HG02678 (cell line): Measurements from ENCODE around the gene CARD6.
"Not testable (repeated sequence)": the region's sequence is repeated elsewhere in the genome, so short reads cannot be mapped to it uniquely, and the experiment has no call there.

Experiments
- ATAC-seq: cut with Tn5 transposase; IDR thresholded peaks from one replicate; pipeline ENCODE4 v1.9.1; 2021; ENCODE audit warnings: mild to moderate bottlenecking, moderate library complexity; ENCODE audit not compliant: unreplicated experiment

CARD6 gene

GRCh38 chr5:40827188-40827977, 13.8 kb upstream of the CARD6 start:
- no peak for ATAC-seq

GRCh38 chr5:40828021-40828631, 13.0 kb upstream of the CARD6 start:
- no peak for ATAC-seq

GRCh38 chr5:40828690-40829661, 12.2 kb upstream of the CARD6 start:
- ATAC-seq: no peak

GRCh38 chr5:40829748-40830533, 11.2 kb upstream of the CARD6 start:
- no peak for ATAC-seq

GRCh38 chr5:40831346-40832210, 9.6 kb upstream of the CARD6 start:
- ATAC-seq: no peak

- no peak for ATAC-seq
Observed at GRCh38 chr5:40832345-40832744, 8.8 kb upstream of the CARD6 start.

- no peak for ATAC-seq
Observed at GRCh38 chr5:40833712-40834229, 7.4 kb upstream of the CARD6 start.

- ATAC-seq: no peak
Observed at GRCh38 chr5:40834391-40834848, 6.7 kb upstream of the CARD6 start.

- ATAC-seq: peak; percentile 96
Observed at GRCh38 chr5:40834849-40835787, 6.0 kb upstream of the CARD6 start, which contains the start of gene RPL37. Gene RPL37, minus strand, starts transcription at chr5:40835222. Its CDS starts 37 bp downstream, at chr5:40835185.

GRCh38 chr5:40838086-40838485, 3.1 kb upstream of the CARD6 start:
- ATAC-seq: no peak

GRCh38 chr5:40842351-40842750, 1.2 kb downstream of the CARD6 start:
- no peak for ATAC-seq

- ATAC-seq: no peak
Observed at GRCh38 chr5:40844565-40844964, 3.4 kb downstream of the CARD6 start.

GRCh38 chr5:40846371-40846770, 5.2 kb downstream of the CARD6 start:
- no peak for ATAC-seq

GRCh38 chr5:40847525-40847924, 6.4 kb downstream of the CARD6 start:
- ATAC-seq: no peak

- ATAC-seq: no peak
Observed at GRCh38 chr5:40853632-40854192, 12.5 kb downstream of the CARD6 start.

GRCh38 chr5:40860711-40861110, 19.5 kb downstream of the CARD6 start:
- ATAC-seq: no peak

- ATAC-seq: not testable (repeated sequence)
Observed at GRCh38 chr5:40865004-40865403, 23.8 kb downstream of the CARD6 start.

- ATAC-seq: no peak
Observed at GRCh38 chr5:40866844-40867243, 25.7 kb downstream of the CARD6 start.
